GM12878 (cell line): ENCODE measurements around the gene KMT2B. TPM values are rescaled to one million over a fixed set of nuclear protein-coding genes. Genes with fewer than 3 reads are reported as not detected.

Experiments
- ATAC-seq: fragments of 200-7000 bp; cut with Tn5 transposase; 3 replicates; pipeline ENCODE4 v1.9.1; 2020; ENCODE audit warnings: mild to moderate bottlenecking, moderate library complexity
- BruUV-seq: library from RNA; stranded (reverse); fragments of 400-500 nt; replicated peaks from 2 replicates; lab custom pipeline; 2021; lab: Mats Ljungman, UMichigan
- CTCF ChIA-PET: fragments of 300-600 bp; sonication (Branson Sonifier 250); formaldehyde crosslinking; extraction: SDS; loops from one replicate; lab custom pipeline; 2021; ENCODE audit warnings: inconsistent platforms; lab: Yijun Ruan, JAX
- POLR2A ChIA-PET: fragments of 350-600 bp; formaldehyde crosslinking; extraction: SDS; loops from one replicate; lab custom pipeline; 2021; ENCODE audit warnings: inconsistent platforms; lab: Charles Lee
- RAD21 ChIA-PET: fragments of 300-600 bp; sonication (Branson Sonifier 250); formaldehyde crosslinking; loops from one replicate; lab custom pipeline; 2023; ENCODE audit warnings: antibody characterized with exemption; ENCODE audit not compliant: unreplicated experiment; lab: Charles Lee
- SMC1A ChIA-PET: fragments of 300-600 bp; sonication (Branson Sonifier 250); formaldehyde crosslinking; loops from one replicate; lab custom pipeline; 2023; ENCODE audit not compliant: unreplicated experiment, uncharacterized antibody; lab: Charles Lee
- DNase-seq: peaks from one replicate; pipeline ENCODE4 v3.0.0-alpha.2; 2011; ENCODE audit warnings: low read depth, low spot score
- FAIRE-seq: peaks from 3 replicates; lab custom pipeline; 2011; peaks lifted over from hg19 to GRCh38; lab: Jason Lieb, UNC
- H2AFZ ChIP-seq: 2 replicates; pipeline ENCODE4 v1.6.0; 2011; ENCODE audit warnings: low read depth, low read length, control low read depth; ENCODE audit not compliant: control insufficient read depth
- H3K27ac ChIP-seq: 2 replicates; pipeline ENCODE4 v1.5.1; 2011; ENCODE audit warnings: control low read depth; ENCODE audit not compliant: control insufficient read depth, insufficient read depth
- H3K27me3 ChIP-seq, 2 experiments: replicated peaks in 1 of 2; 2 replicates each; pipeline versions ENCODE4 v1.6.0 to v1.6.1; 2011; ENCODE audit warnings: low read length in 1 of 2; ENCODE audit not compliant: control insufficient read depth in 2 of 2, insufficient read depth in 2 of 2
- H3K36me3 ChIP-seq, 2 experiments: 2 replicates each; pipeline ENCODE4 v1.5.1; 2011; ENCODE audit warnings: low read length in 1 of 2; ENCODE audit not compliant: control insufficient read depth in 2 of 2, insufficient read depth in 2 of 2
- H3K4me1 ChIP-seq: 2 replicates; pipeline ENCODE4 v1.6.1; 2011; ENCODE audit warnings: mild to moderate bottlenecking, low read length, moderate library complexity, mixed read lengths; ENCODE audit not compliant: control insufficient read depth, insufficient read depth
- H3K4me2 ChIP-seq: 2 replicates; pipeline ENCODE4 v1.6.0; 2011; ENCODE audit warnings: control low read depth; ENCODE audit not compliant: control insufficient read depth, insufficient read depth
- H3K4me3 ChIP-seq: fragments of 200-600 bp; sonication (generic); 2 replicates; pipeline ENCODE4 v1.5.1; 2016
- H3K79me2 ChIP-seq: 2 replicates; pipeline ENCODE4 v1.6.0; 2011; ENCODE audit warnings: low read length; ENCODE audit not compliant: control insufficient read depth, insufficient read depth
- H3K9ac ChIP-seq: 2 replicates; pipeline ENCODE4 v1.8.0; 2011; ENCODE audit warnings: low read length, control low read depth, mixed read lengths; ENCODE audit not compliant: control insufficient read depth, insufficient read depth
- H3K9me3 ChIP-seq: replicated peaks from 3 replicates; pipeline ENCODE4 v1.5.1; 2011; ENCODE audit warnings: mild to moderate bottlenecking, low read length; ENCODE audit not compliant: control insufficient read depth, insufficient read depth
- H4K20me1 ChIP-seq: 2 replicates; pipeline ENCODE4 v1.6.0; 2011; ENCODE audit not compliant: control insufficient read depth, insufficient read depth
- BCL3 ChIP-seq: IDR thresholded peaks from 2 replicates; pipeline ENCODE4 v1.6.1; 2011; ENCODE audit warnings: borderline replicate concordance, low read depth, mild to moderate bottlenecking, moderate library complexity, low read length; ENCODE audit not compliant: insufficient read depth, poor library complexity, severe bottlenecking
- BRCA1 ChIP-seq: IDR thresholded peaks from 2 replicates; pipeline ENCODE4 v1.6.1; 2011; ENCODE audit warnings: low read depth, low read length, improper control_type of control experiment
- EZH2 ChIP-seq: IDR thresholded peaks from 2 replicates; pipeline ENCODE4 v1.6.1; 2012; ENCODE audit warnings: low read depth, mild to moderate bottlenecking, control low read depth, inconsistent platforms, low read length, borderline replicate concordance; ENCODE audit not compliant: control insufficient read depth
- FOS ChIP-seq: IDR thresholded peaks from 3 replicates; pipeline ENCODE4 v1.6.1; 2011; ENCODE audit warnings: borderline replicate concordance; ENCODE audit not compliant: insufficient read length; ENCODE audit errors: extremely low read depth
- HCFC1 ChIP-seq: fragments of 150-350 bp; IDR thresholded peaks from 2 replicates; pipeline ENCODE4 v1.6.1; 2014; ENCODE audit warnings: low read length
- IKZF2 ChIP-seq, 2 experiments: fragments of 450-650 bp; IDR thresholded peaks; 2 replicates each; pipeline ENCODE4 v1.6.1; 2017; ENCODE audit warnings: mild to moderate bottlenecking in 2 of 2, moderate library complexity in 2 of 2
- MYB ChIP-seq: fragments of 150-350 bp; IDR thresholded peaks from 2 replicates; pipeline ENCODE4 v1.6.1; 2014; ENCODE audit warnings: mild to moderate bottlenecking, low read depth, low read length, borderline replicate concordance
- NBN ChIP-seq: fragments of 450-650 bp; IDR thresholded peaks from 2 replicates; pipeline ENCODE4 v1.6.1; 2016
- NFYB ChIP-seq: IDR thresholded peaks from 2 replicates; pipeline ENCODE4 v1.6.1; 2011; ENCODE audit warnings: low read depth, mild to moderate bottlenecking, low read length, improper control_type of control experiment, moderate library complexity; ENCODE audit not compliant: insufficient read depth
- PBX3 ChIP-seq: IDR thresholded peaks from 2 replicates; pipeline ENCODE4 v1.6.1; 2011; ENCODE audit warnings: mild to moderate bottlenecking, low read depth, low read length, moderate library complexity; ENCODE audit not compliant: insufficient replicate concordance
- PML ChIP-seq: IDR thresholded peaks from 2 replicates; pipeline ENCODE4 v1.6.1; 2012; ENCODE audit warnings: low read length, inconsistent platforms
- POLR2AphosphoS5 ChIP-seq: IDR thresholded peaks from 2 replicates; pipeline ENCODE4 v1.6.1; 2011; ENCODE audit warnings: mild to moderate bottlenecking, low read length, inconsistent platforms
- RBBP5 ChIP-seq: fragments of 200-600 bp; sonication (generic); conservative IDR thresholded peaks from 2 replicates; pipeline ENCODE4 v1.6.1; 2016
- SIX5 ChIP-seq: IDR thresholded peaks from 2 replicates; pipeline ENCODE4 v1.6.1; 2011; ENCODE audit warnings: mild to moderate bottlenecking, low read depth, low read length, moderate library complexity; ENCODE audit not compliant: severe bottlenecking
- SMAD5 ChIP-seq: IDR thresholded peaks from 2 replicates; pipeline ENCODE4 v1.6.1; 2016; ENCODE audit warnings: antibody characterized with exemption, low read depth
- WGBS: methylation state at CpG from one replicate; pipeline ENCODE4 v1.1.6; 2016; ENCODE audit warnings: low lambda C conversion rate; ENCODE audit not compliant: insufficient replicate concordance, insufficient coverage; ENCODE audit errors: missing lambda C conversion rate; 5-methylcytosine and 5-hydroxymethylcytosine counted together
- in situ Hi-C: fragments of 300-500 bp; cut with MboI; formaldehyde crosslinking; loops from 9 replicates; pipeline ENCODE4 v1.14.3; 2018; ENCODE audit warnings: mixed read lengths
- intact Hi-C: fragments of 100-400 bp; cut with micrococcal nuclease; formaldehyde crosslinking; loops from one replicate; pipeline ENCODE4 v1.14.2; 2022; ENCODE audit not compliant: unreplicated experiment
- polyA plus RNA-seq, 11 experiments: library from polyadenylated mRNA; depleted of rRNA in 4 of 11; unstranded in 6 of 11; stranded (reverse) in 5 of 11; fragments of >200 nt; fragmentation: Nextera tagmentation in 4 of 11; fragmentation: Illumina TruSeq in 1 of 11; extraction: Ambion mirVana in 4 of 11; extraction: Trizol in 1 of 11; gene quantifications; 1 replicate in 1 of 11; 2 replicates in 10 of 11; pipeline versions ENCODE4 v1.2.1 to v1.2.3, GENCODE V29; 2011 to 2016; ENCODE audit warnings: inconsistent platforms in 2 of 11, missing spikeins in 2 of 11, low read depth in 1 of 11
- total RNA-seq, 4 experiments: library from RNA; depleted of rRNA in 3 of 4; stranded (reverse); fragments of >200 nt in 3 of 4; fragmentation: Illumina TruSeq in 1 of 4; extraction: Trizol in 1 of 4; gene quantifications; 2 replicates each; pipeline versions ENCODE4 v1.2.1 to v1.2.3, GENCODE V29; 2013 to 2021

The KMT2B gene
- total and polyA plus RNA-seq, 10 of the 15 experiments (the other 5 are each of a cell fraction or from before 2014, with no cell fraction given) = 0.71 to 35.6 (median 6.0) TPM

DNA sequence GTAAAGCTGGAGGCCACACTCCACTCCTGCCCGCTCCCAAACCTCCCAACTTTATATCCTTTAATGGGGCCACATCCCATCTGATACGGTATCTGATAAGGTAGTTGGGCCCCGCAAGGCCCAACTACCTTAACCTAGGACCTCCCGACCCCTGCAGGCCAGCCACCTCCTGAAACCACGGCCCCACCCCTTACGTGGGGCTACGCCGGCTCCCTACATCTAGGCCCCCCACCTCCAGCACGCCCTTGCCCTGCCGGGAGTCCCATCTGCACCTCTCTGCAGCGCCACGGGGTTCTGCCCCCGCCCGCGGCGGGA is 22.3 kb downstream of the KMT2B start:
- Histone ChIP-seq H4K20me1 (no peaks in the 10 kb centered on the region), H2AFZ (peak overlapping the region; percentile 67; the same call in 1 of the 2 replicates), H3K4me1 (peaks cover 26% of the 10 kb centered on the region), H3K27ac (0 out of 2 replicates have a peak overlapping the region, but pooled peaks have one; percentile 19), H3K9ac (peak overlapping the region; percentile 57; the same call in 1 of the 2 replicates), H3K4me2 (peak overlapping the region; percentile 99), H3K9me3 (no peaks in the 10 kb centered on the region), H3K4me3 (peak overlapping the region; percentile 83), H3K79me2 (peaks cover 23% of the 10 kb centered on the region), H3K36me3 (peaks cover 13 to 25% of the 10 kb centered on the region in 2 experiments; a peak in 3 of 4 replicates), H3K27me3 (no peaks in the 10 kb centered on the region)
- 1% methylated on average over 16 of the region's 16 CpGs for WGBS
- BruUV-seq = no TSS peak
- POLR2A ChIA-PET = interaction anchor here (0.9 to 7.1 kb wide), 12 partner anchors 8 to 191 kb away, joined by 4 to 91 read pairs (median 4); partner anchors contain the start of gene LIN37
- in situ Hi-C loops = no loop called here
- DNase-seq = no peak
- RAD21 ChIA-PET = interaction anchor here (1.0 to 2.5 kb wide), 8 partner anchors 21 to 191 kb away, joined by 4 to 18 read pairs (median 6); no protein-coding TSS in a partner anchor
- CTCF ChIA-PET = interaction anchor here (1.0 to 1.3 kb wide), 6 partner anchors 12 to 245 kb away, joined by 3 to 8 read pairs (median 3); no protein-coding TSS in a partner anchor
- SMC1A ChIA-PET = interaction anchor here (0.7 to 1.7 kb wide), 6 partner anchors 26 to 163 kb away, joined by 3 to 7 read pairs (median 4); partner anchors contain the start of gene NFKBID
- ATAC-seq = peak; percentile 14
- intact Hi-C loops = loop anchor here (2.0 kb wide), 2 partner anchors 23 to 47 kb away; no protein-coding TSS in a partner anchor
- no peak for TF ChIP-seq BCL3
- TF ChIP-seq POLR2AphosphoS5 = no peak
- TF ChIP-seq PBX3 = no peak
- no peak for TF ChIP-seq SIX5
- no peak for TF ChIP-seq BRCA1
- TF ChIP-seq IKZF2 (IDR thresholded peaks at IDR 0.05) = no peak
- TF ChIP-seq MYB = no peak
- no peak for TF ChIP-seq SMAD5
- no peak for TF ChIP-seq HCFC1
- TF ChIP-seq NFYB = no peak
- no peak for TF ChIP-seq NBN
- TF ChIP-seq FOS = no peak
- TF ChIP-seq RBBP5 = no peak
- no peak for TF ChIP-seq EZH2
- TF ChIP-seq PML = no peak
- no peak for FAIRE-seq
